ENCODE data around the gene PLBD1.

GRCh38 chr12:14612898-14613445, 45.3 kb upstream of the PLBD1 start:
- no peak; the same call in 1 of the 2 replicates for TF ChIP-seq CTCF (IDR thresholded peaks at IDR 0.05; ENCODE audit: low read length)
- TF ChIP-seq EZH2 (IDR thresholded peaks at IDR 0.05; ENCODE audit: borderline replicate concordance, low read length), result no peak

All from OCI-LY1 (cell line).